ENCODE results near the gene KRT74. TPM values are rescaled to one million over a fixed set of nuclear protein-coding genes. Genes with fewer than 3 reads are reported as not detected.

The KRT74 gene
- total and polyA plus RNA-seq, 2 of the 13 experiments (the other 11 are each of a cell fraction or from before 2014, with no cell fraction given): not detected

DNA sequence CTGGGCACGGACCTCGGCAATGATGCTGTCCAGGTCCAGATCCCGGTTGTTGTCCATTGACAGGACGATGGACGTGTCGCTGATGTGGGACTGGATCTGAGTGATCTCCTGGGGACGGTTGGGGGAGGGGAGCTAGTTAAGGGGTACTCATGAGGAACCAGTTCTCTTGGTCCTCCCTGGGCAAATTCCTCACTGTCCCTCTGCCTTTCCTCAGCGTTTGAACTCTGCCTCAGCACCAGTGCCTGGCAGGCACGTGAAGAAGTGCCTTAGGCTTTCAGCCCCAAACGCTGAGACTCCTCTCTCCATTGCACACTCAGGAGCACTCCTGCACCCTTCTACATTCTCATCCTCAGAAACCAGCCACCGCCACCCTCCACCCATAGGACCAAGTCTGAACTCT is 17.9 kb upstream of the KRT74 start:
- Histone ChIP-seq H3K4me1 (ENCODE audit: insufficient read depth, low read length) (no peaks in the 10 kb centered on the region), H3K9ac (ENCODE audit: insufficient read depth, low read depth, low read length) (no peak overlapping the region), H3K9me3 (ENCODE audit: low read length) (no peaks in the 10 kb centered on the region), H3K4me3 (replicated peaks in 1 of 3; ENCODE audit: insufficient read depth in 1 of 3, low read depth in 2 of 3, low read length in 3 of 3) (no peak overlapping the region), H4K20me1 (ENCODE audit: insufficient read depth, low read length) (no peaks in the 10 kb centered on the region), H2AFZ (ENCODE audit: low read length) (no peak overlapping the region), H3K27me3 (ENCODE audit: control insufficient read depth in 1 of 2, insufficient read depth in 2 of 2, low read length in 2 of 2) (peaks cover 3 to 14% of the 10 kb centered on the region in 2 experiments; a peak in 3 of 5 replicates), H3K27ac (ENCODE audit: extremely low read length, insufficient read depth, low read length) (no peak overlapping the region), H3K36me3 (replicated peaks in 1 of 2; ENCODE audit: control insufficient read depth in 1 of 2, insufficient read depth in 2 of 2, low read length in 2 of 2) (no peaks in the 10 kb centered on the region), H3K4me2 (ENCODE audit: low read depth, low read length) (no peak overlapping the region), H3K79me2 (ENCODE audit: insufficient read depth, low read length) (no peaks in the 10 kb centered on the region)
- intact Hi-C loops (cut with micrococcal nuclease; ENCODE audit: unreplicated experiment) (no loop called here), in situ Hi-C loops (cut with HindIII; ENCODE audit: extremely low pct_ligation_motif_present, low pct_unique_long_range_greater_than_20kb) (no loop called here)
- no TSS peak for BruUV-seq (replicated peaks)
- ChIA-PET POLR2A (no interaction called here), CTCF (ENCODE audit: low intra/inter-chr PET ratio, low total read pairs) (no interaction called here)
- FAIRE-seq (no peak), ATAC-seq (no peak), DNase-seq (ENCODE audit: low spot score) (no peak)
- 0% methylated on average over 7 of the region's 11 CpGs for WGBS (ENCODE audit: low lambda C conversion rate)
- TF ChIP-seq ZNF850 (CRISPR knock-in tag; conservative IDR thresholded peaks at IDR 0.05) (no peak), ZNF337 (CRISPR knock-in tag; IDR thresholded peaks at IDR 0.05; ENCODE audit: borderline replicate concordance, low read depth) (no peak), RAD51 (IDR thresholded peaks at IDR 0.05; ENCODE audit: borderline replicate concordance) (no peak), ZFP1 (CRISPR knock-in tag; IDR thresholded peaks at IDR 0.05) (no peak), EEA1 (CRISPR knock-in tag; IDR thresholded peaks at IDR 0.05; ENCODE audit: borderline replicate concordance) (no peak), HMG20B (CRISPR knock-in tag; conservative IDR thresholded peaks at IDR 0.05) (no peak), SETDB1 (CRISPR knock-in tag; IDR thresholded peaks at IDR 0.05; ENCODE audit: borderline replicate concordance) (no peak)
- TF ChIP-seq, protein P1, sequence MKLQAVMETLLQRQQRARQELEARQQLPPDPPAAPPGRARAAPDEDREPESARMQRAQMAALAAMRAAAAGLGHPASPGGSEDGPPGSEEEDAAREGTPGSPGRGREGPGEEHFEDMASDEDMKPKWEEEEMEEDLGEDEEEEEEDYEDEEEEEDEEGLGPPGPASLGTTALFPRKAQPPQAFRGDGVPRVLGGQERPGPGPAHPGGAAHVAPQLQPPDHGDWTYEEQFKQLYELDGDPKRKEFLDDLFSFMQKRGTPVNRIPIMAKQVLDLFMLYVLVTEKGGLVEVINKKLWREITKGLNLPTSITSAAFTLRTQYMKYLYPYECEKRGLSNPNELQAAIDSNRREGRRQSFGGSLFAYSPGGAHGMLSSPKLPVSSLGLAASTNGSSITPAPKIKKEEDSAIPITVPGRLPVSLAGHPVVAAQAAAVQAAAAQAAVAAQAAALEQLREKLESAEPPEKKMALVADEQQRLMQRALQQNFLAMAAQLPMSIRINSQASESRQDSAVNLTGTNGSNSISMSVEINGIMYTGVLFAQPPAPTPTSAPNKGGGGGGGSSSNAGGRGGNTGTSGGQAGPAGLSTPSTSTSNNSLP (IDR thresholded peaks at IDR 0.05; ENCODE audit: low read depth, low read length): no peak
- TF ChIP-seq, protein P2, sequence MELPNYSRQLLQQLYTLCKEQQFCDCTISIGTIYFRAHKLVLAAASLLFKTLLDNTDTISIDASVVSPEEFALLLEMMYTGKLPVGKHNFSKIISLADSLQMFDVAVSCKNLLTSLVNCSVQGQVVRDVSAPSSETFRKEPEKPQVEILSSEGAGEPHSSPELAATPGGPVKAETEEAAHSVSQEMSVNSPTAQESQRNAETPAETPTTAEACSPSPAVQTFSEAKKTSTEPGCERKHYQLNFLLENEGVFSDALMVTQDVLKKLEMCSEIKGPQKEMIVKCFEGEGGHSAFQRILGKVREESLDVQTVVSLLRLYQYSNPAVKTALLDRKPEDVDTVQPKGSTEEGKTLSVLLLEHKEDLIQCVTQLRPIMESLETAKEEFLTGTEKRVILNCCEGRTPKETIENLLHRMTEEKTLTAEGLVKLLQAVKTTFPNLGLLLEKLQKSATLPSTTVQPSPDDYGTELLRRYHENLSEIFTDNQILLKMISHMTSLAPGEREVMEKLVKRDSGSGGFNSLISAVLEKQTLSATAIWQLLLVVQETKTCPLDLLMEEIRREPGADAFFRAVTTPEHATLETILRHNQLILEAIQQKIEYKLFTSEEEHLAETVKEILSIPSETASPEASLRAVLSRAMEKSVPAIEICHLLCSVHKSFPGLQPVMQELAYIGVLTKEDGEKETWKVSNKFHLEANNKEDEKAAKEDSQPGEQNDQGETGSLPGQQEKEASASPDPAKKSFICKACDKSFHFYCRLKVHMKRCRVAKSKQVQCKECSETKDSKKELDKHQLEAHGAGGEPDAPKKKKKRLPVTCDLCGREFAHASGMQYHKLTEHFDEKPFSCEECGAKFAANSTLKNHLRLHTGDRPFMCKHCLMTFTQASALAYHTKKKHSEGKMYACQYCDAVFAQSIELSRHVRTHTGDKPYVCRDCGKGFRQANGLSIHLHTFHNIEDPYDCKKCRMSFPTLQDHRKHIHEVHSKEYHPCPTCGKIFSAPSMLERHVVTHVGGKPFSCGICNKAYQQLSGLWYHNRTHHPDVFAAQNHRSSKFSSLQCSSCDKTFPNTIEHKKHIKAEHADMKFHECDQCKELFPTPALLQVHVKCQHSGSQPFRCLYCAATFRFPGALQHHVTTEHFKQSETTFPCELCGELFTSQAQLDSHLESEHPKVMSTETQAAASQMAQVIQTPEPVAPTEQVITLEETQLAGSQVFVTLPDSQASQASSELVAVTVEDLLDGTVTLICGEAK (IDR thresholded peaks at IDR 0.05): no peak
- TF ChIP-seq, protein P2 (CRISPR knock-in tag; IDR thresholded peaks at IDR 0.05): no peak
- TF ChIP-seq, protein P3, sequence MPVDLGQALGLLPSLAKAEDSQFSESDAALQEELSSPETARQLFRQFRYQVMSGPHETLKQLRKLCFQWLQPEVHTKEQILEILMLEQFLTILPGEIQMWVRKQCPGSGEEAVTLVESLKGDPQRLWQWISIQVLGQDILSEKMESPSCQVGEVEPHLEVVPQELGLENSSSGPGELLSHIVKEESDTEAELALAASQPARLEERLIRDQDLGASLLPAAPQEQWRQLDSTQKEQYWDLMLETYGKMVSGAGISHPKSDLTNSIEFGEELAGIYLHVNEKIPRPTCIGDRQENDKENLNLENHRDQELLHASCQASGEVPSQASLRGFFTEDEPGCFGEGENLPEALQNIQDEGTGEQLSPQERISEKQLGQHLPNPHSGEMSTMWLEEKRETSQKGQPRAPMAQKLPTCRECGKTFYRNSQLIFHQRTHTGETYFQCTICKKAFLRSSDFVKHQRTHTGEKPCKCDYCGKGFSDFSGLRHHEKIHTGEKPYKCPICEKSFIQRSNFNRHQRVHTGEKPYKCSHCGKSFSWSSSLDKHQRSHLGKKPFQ (CRISPR knock-in tag; IDR thresholded peaks at IDR 0.05; ENCODE audit: insufficient replicate concordance): no peak
- TF ChIP-seq, protein P4, sequence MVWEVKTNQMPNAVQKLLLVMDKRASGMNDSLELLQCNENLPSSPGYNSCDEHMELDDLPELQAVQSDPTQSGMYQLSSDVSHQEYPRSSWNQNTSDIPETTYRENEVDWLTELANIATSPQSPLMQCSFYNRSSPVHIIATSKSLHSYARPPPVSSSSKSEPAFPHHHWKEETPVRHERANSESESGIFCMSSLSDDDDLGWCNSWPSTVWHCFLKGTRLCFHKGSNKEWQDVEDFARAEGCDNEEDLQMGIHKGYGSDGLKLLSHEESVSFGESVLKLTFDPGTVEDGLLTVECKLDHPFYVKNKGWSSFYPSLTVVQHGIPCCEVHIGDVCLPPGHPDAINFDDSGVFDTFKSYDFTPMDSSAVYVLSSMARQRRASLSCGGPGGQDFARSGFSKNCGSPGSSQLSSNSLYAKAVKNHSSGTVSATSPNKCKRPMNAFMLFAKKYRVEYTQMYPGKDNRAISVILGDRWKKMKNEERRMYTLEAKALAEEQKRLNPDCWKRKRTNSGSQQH (CRISPR knock-in tag; IDR thresholded peaks at IDR 0.05; ENCODE audit: low read depth): no peak

Data from HepG2 (cell line).